Chondrocyte (in vitro differentiated cells): ENCODE measurements around the gene IDH1. TPM values are rescaled to one million over a fixed set of nuclear protein-coding genes. Genes with fewer than 3 reads are reported as not detected.

Source experiments
- total RNA-seq: library from RNA; stranded (reverse); gene quantifications from 3 replicates; pipeline ENCODE4 v1.2.1, GENCODE V29; 2021

Gene IDH1
- total RNA-seq, 1 donor from 2014 or later, result 78.2 TPM

Other genes starting within 250 kb of the IDH1 start
- gene PLEKHM3, start 229.5 kb downstream of the IDH1 start, total RNA-seq, result 8.7 to 12.9 TPM (median 9.1 TPM) in 3 replicates
- not detected in 3 replicates for gene CRYGD, start 130.5 kb downstream of the IDH1 start, total RNA-seq
- not detected in 3 replicates for gene CRYGC, start 125.2 kb downstream of the IDH1 start, total RNA-seq
- gene CRYGB, start 108.9 kb downstream of the IDH1 start, total RNA-seq, result not detected in 3 replicates
- gene CRYGA, start 91.5 kb downstream of the IDH1 start, total RNA-seq, result not detected in 3 replicates
- not detected in 3 replicates for gene C2orf80, start 65.0 kb downstream of the IDH1 start, total RNA-seq
- gene PIKFYVE, start 11.2 kb upstream of the IDH1 start, total RNA-seq, result 24.7 to 29.3 TPM (median 28.3 TPM) in 3 replicates
- not detected in 3 replicates for gene PTH2R, start 151.7 kb upstream of the IDH1 start, total RNA-seq